SK-N-SH treated with all-trans-retinoic acid at 6 μM for 48 hours (cell line): ENCODE measurements around the gene GARIN5A.

Experiments used
- ATAC-seq: fragments of 200-7000 bp; cut with Tn5 transposase; 3 replicates; pipeline ENCODE4 v1.9.1; 2020; ENCODE audit warnings: mild to moderate bottlenecking, moderate library complexity
- ARNTL ChIP-seq: fragments of 450-650 bp; formaldehyde crosslinking; IDR thresholded peaks from 2 replicates; pipeline ENCODE4 v1.5.0; 2020; ENCODE audit warnings: low read depth, mild to moderate bottlenecking, moderate library complexity, borderline replicate concordance
- CSDC2 ChIP-seq: fragments of 250-450 bp; sonication (Bioruptor Pico); IDR thresholded peaks from 2 replicates; pipeline ENCODE4 v1.5.0; 2020; ENCODE audit warnings: mild to moderate bottlenecking, moderate library complexity
- CSRNP3 ChIP-seq: fragments of 250-450 bp; sonication (Bioruptor Pico); IDR thresholded peaks from 2 replicates; pipeline ENCODE4 v1.5.1; 2021; ENCODE audit warnings: mild to moderate bottlenecking, moderate library complexity
- ESRRG ChIP-seq: fragments of 250-450 bp; sonication (Bioruptor Pico); IDR thresholded peaks from 2 replicates; pipeline ENCODE4 v1.6.1; 2021; ENCODE audit warnings: mild to moderate bottlenecking
- GLIS3 ChIP-seq: fragments of 250-450 bp; sonication (Bioruptor Pico); IDR thresholded peaks from 2 replicates; pipeline ENCODE4 v1.5.0; 2020; ENCODE audit warnings: mild to moderate bottlenecking, moderate library complexity
- ISL1 ChIP-seq: fragments of 250-450 bp; sonication (Bioruptor Pico); IDR thresholded peaks from 2 replicates; pipeline ENCODE4 v2.1.2; 2022; ENCODE audit warnings: mild to moderate bottlenecking, moderate library complexity
- OSR1 ChIP-seq: fragments of 250-450 bp; sonication (Bioruptor Pico); IDR thresholded peaks from 2 replicates; pipeline ENCODE4 v1.8.0; 2022; ENCODE audit warnings: moderate library complexity, mild to moderate bottlenecking, inconsistent platforms
- PATZ1 ChIP-seq: fragments of 250-450 bp; sonication (Bioruptor Pico); IDR thresholded peaks from 2 replicates; pipeline ENCODE4 v1.8.0; 2020; ENCODE audit warnings: mild to moderate bottlenecking, moderate library complexity, borderline replicate concordance
- PPARA ChIP-seq: fragments of 250-450 bp; sonication (Bioruptor Pico); IDR thresholded peaks from 2 replicates; pipeline ENCODE4 v1.5.0; 2020; ENCODE audit warnings: mild to moderate bottlenecking, borderline replicate concordance
- RARB ChIP-seq: fragments of 250-450 bp; sonication (Bioruptor Pico); IDR thresholded peaks from 2 replicates; pipeline ENCODE4 v1.8.0; 2021; ENCODE audit warnings: mild to moderate bottlenecking, moderate library complexity
- SNAI2 ChIP-seq: fragments of 250-450 bp; sonication (Bioruptor Pico); IDR thresholded peaks from 2 replicates; pipeline ENCODE4 v1.5.0; 2020; ENCODE audit warnings: mild to moderate bottlenecking, moderate library complexity
- TCF4 ChIP-seq: fragments of 250-450 bp; sonication (Bioruptor Pico); IDR thresholded peaks from 2 replicates; pipeline ENCODE4 v1.8.0; 2021; ENCODE audit warnings: mild to moderate bottlenecking, moderate library complexity, borderline replicate concordance
- TOX ChIP-seq: fragments of 250-450 bp; sonication (Bioruptor Pico); IDR thresholded peaks from 2 replicates; pipeline ENCODE4 v1.8.0; 2021; ENCODE audit warnings: mild to moderate bottlenecking, moderate library complexity, borderline replicate concordance
- TSHZ2 ChIP-seq: fragments of 250-450 bp; sonication (Bioruptor Pico); IDR thresholded peaks from 2 replicates; pipeline ENCODE4 v1.5.0; 2020; ENCODE audit warnings: mild to moderate bottlenecking, moderate library complexity
- ZFP3 ChIP-seq: fragments of 250-450 bp; sonication (Bioruptor Pico); IDR thresholded peaks from 2 replicates; pipeline ENCODE4 v1.5.0; 2020; ENCODE audit warnings: mild to moderate bottlenecking, moderate library complexity
- ZNF565 ChIP-seq: fragments of 450-650 bp; formaldehyde crosslinking; conservative IDR thresholded peaks from 2 replicates; pipeline ENCODE4 v1.5.0; 2020; ENCODE audit warnings: low read depth, mild to moderate bottlenecking, moderate library complexity
- ZNF70 ChIP-seq: fragments of 450-650 bp; formaldehyde crosslinking; IDR thresholded peaks from 2 replicates; pipeline ENCODE4 v1.5.0; 2020; ENCODE audit warnings: mild to moderate bottlenecking, moderate library complexity
- ZNF8 ChIP-seq: fragments of 450-650 bp; formaldehyde crosslinking; IDR thresholded peaks from 2 replicates; pipeline ENCODE4 v1.5.0; 2020; ENCODE audit warnings: mild to moderate bottlenecking, moderate library complexity
- TF ChIP-seq, protein P1 (sequence below): fragments of 250-450 bp; sonication (Bioruptor Pico); IDR thresholded peaks from 2 replicates; pipeline ENCODE4 v1.8.0; 2021; ENCODE audit warnings: low read depth, mild to moderate bottlenecking, moderate library complexity, borderline replicate concordance
- TF ChIP-seq, protein P2 (sequence below): fragments of 250-450 bp; sonication (Bioruptor Pico); IDR thresholded peaks from 2 replicates; pipeline ENCODE4 v1.5.1; 2020; ENCODE audit warnings: low read depth, mild to moderate bottlenecking, moderate library complexity

Gene GARIN5A

DNA sequence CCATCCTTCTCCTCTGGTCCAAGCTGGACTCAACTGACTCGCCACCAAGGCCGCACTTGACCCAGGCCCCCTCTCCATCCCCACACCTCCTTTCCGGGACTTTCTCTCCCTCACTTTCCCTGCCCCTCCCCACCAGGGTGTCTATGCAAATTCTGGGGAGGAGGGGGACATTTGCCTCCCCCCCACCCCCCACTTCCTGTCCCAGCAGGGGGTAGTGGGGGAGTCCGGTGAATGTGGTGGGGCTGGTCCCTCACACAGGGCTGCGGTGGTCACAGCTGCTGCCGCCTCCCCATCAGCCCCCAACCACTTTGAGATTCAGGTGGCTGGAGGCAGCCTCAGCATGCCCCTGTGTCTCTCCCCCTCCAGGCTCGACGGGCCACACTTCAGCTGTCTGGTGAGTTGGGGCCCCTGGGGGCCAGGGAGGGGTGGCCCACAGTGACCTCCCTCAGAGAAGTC, 57.0 kb downstream of the GARIN5A start:
- ATAC-seq, result no peak
- TF ChIP-seq, protein P1, sequence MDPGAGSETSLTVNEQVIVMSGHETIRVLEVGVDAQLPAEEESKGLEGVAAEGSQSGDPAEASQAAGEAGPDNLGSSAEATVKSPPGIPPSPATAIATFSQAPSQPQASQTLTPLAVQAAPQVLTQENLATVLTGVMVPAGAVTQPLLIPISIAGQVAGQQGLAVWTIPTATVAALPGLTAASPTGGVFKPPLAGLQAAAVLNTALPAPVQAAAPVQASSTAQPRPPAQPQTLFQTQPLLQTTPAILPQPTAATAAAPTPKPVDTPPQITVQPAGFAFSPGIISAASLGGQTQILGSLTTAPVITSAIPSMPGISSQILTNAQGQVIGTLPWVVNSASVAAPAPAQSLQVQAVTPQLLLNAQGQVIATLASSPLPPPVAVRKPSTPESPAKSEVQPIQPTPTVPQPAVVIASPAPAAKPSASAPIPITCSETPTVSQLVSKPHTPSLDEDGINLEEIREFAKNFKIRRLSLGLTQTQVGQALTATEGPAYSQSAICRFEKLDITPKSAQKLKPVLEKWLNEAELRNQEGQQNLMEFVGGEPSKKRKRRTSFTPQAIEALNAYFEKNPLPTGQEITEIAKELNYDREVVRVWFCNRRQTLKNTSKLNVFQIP, result no peak
- TF ChIP-seq, protein P2, sequence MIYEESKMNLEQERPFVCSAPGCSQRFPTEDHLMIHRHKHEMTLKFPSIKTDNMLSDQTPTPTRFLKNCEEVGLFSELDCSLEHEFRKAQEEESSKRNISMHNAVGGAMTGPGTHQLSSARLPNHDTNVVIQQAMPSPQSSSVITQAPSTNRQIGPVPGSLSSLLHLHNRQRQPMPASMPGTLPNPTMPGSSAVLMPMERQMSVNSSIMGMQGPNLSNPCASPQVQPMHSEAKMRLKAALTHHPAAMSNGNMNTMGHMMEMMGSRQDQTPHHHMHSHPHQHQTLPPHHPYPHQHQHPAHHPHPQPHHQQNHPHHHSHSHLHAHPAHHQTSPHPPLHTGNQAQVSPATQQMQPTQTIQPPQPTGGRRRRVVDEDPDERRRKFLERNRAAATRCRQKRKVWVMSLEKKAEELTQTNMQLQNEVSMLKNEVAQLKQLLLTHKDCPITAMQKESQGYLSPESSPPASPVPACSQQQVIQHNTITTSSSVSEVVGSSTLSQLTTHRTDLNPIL, result no peak
- TF ChIP-seq TOX (CRISPR knock-in tag), result no peak
- no peak for TF ChIP-seq CSDC2 (CRISPR knock-in tag)
- TF ChIP-seq GLIS3 (CRISPR knock-in tag), result no peak
- TF ChIP-seq TCF4 (CRISPR knock-in tag), result no peak

DNA sequence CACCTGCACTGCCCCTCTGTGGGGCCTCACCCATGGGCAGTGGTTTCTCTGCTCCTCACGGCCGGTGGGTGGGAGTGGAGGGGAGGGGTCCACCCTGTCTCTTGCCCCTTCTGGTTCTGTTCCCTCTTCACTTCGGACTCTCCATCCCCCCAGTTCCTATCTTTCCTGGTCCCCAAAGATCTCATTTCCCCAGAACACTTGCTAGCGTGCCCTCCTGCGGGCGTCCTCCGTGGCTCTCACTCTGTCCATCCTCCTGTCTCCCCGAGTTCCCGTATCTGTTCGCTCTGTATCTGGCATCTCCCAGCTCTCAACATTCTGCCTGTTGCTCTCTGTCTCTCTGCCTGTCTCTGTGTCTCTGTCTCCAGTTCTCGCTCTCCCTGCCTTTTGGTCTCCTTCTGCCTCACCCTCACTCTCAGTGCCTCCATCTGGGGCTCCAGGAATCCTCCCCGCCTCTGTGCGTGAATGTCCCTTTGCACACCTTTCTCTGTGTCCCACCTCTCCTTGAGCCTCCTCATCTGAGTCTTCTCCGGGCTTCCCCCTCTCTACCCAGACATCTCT, 57.5 kb downstream of the GARIN5A start:
- no peak for TF ChIP-seq ZNF8 (CRISPR knock-in tag)
- no peak for TF ChIP-seq TOX (CRISPR knock-in tag)
- no peak for TF ChIP-seq RARB
- TF ChIP-seq ZNF70, result no peak
- TF ChIP-seq SNAI2 (CRISPR knock-in tag), result no peak
- TF ChIP-seq TSHZ2, result no peak
- no peak for TF ChIP-seq ZNF565
- TF ChIP-seq, protein P2, result no peak
- no peak for TF ChIP-seq CSDC2 (CRISPR knock-in tag)
- no peak for TF ChIP-seq ESRRG (CRISPR knock-in tag)
- no peak for TF ChIP-seq ISL1
- TF ChIP-seq PPARA (CRISPR knock-in tag), result no peak
- no peak for TF ChIP-seq ZFP3 (CRISPR knock-in tag)
- TF ChIP-seq, protein P1, result no peak
- no peak for TF ChIP-seq GLIS3 (CRISPR knock-in tag)
- TF ChIP-seq PATZ1 (CRISPR knock-in tag), result no peak
- TF ChIP-seq OSR1 (CRISPR knock-in tag), result no peak
- no peak for TF ChIP-seq ARNTL
- TF ChIP-seq CSRNP3, result no peak
- no peak; the same call in 2 of the 3 replicates for ATAC-seq
